ENCODE data around the gene ADH7. TPM values are rescaled to one million over a fixed set of nuclear protein-coding genes. Genes with fewer than 3 reads are reported as not detected.

Gene ADH7
- total and polyA plus RNA-seq, 2 of the 13 experiments (the other 11 are each of a cell fraction or from before 2014, with no cell fraction given), result not detected

DNA sequence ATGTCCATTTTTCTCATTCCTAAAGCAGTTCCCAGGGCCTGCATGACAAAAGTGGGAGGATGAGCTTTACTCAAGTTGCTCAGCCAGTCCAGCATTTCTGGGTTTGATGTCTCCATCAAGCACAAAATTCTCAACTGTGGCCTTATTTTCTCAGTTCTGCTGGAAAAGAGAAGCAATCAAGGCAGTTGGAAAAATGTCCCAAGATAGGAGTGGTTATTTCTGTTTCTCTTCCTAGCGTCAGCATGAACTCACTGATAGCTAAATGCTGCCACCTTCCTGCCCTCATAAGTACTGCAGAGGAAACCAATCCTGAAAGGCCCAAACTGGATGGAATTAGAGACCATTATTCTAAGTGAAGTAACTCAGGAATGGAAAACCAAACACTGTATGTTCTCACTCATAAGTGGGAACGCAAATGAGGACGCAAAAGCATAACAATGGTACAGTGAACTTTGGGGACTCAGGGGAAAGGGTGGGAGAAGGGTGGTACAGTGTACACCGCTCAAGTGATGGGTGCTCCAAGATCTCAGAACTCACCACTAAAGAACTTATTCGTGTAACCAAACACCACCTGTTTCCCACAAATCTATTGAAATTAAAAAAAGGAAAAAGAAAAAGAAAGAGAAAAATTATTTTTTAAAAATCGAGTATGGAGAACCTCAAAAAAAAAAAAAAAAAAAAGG, 29.6 kb downstream of the ADH7 start (continued):
- TF ChIP-seq SNRNP70 (IDR thresholded peaks at IDR 0.05; ENCODE audit: low read depth, low read length) (no peak), SALL2 (CRISPR knock-in tag; IDR thresholded peaks at IDR 0.05) (0 out of 2 replicates have a peak, but pooled peaks have one; percentile 55), KDM1A (CRISPR knock-in tag; IDR thresholded peaks at IDR 0.05) (no peak), PHB2 (IDR thresholded peaks at IDR 0.05; ENCODE audit: partially characterized antibody) (no peak), HNRNPK (IDR thresholded peaks at IDR 0.05; ENCODE audit: low read depth, low read length, poor library complexity, severe bottlenecking) (no peak), ZNF430 (CRISPR knock-in tag; IDR thresholded peaks at IDR 0.05) (0 out of 2 replicates have a peak, but pooled peaks have one; percentile 31), ZNF598 (CRISPR knock-in tag; IDR thresholded peaks at IDR 0.05; ENCODE audit: borderline replicate concordance) (no peak), ZNF619 (CRISPR knock-in tag; IDR thresholded peaks at IDR 0.05) (no peak), NONO (IDR thresholded peaks at IDR 0.05) (no peak), NONO (CRISPR knock-in tag; conservative IDR thresholded peaks at IDR 0.05) (no peak), RFX5 (IDR thresholded peaks at IDR 0.05; ENCODE audit: low read depth, low read length) (no peak), MIXL1 (CRISPR knock-in tag; IDR thresholded peaks at IDR 0.05) (peak; percentile 69; the same call in 1 of the 2 replicates), MED1 (CRISPR knock-in tag; IDR thresholded peaks at IDR 0.05) (peak; percentile 54), CCAR2 (optimal IDR thresholded peaks at IDR 0.05; ENCODE audit: low read depth, low read length) (no peak), SOX13 (IDR thresholded peaks at IDR 0.05) (no peak), SOX13 (CRISPR knock-in tag; conservative IDR thresholded peaks at IDR 0.05 in 1 of 2, IDR thresholded peaks at IDR 0.05 in 1 of 2) (0 out of 4 replicates have a peak, but pooled peaks of 1 of the 2 experiments have one; percentile 18), GZF1 (CRISPR knock-in tag; IDR thresholded peaks at IDR 0.05) (no peak), TSC22D2 (CRISPR knock-in tag; IDR thresholded peaks at IDR 0.05; ENCODE audit: borderline replicate concordance) (0 out of 2 replicates have a peak, but pooled peaks have one; percentile 35)
- TF ChIP-seq, protein P1, sequence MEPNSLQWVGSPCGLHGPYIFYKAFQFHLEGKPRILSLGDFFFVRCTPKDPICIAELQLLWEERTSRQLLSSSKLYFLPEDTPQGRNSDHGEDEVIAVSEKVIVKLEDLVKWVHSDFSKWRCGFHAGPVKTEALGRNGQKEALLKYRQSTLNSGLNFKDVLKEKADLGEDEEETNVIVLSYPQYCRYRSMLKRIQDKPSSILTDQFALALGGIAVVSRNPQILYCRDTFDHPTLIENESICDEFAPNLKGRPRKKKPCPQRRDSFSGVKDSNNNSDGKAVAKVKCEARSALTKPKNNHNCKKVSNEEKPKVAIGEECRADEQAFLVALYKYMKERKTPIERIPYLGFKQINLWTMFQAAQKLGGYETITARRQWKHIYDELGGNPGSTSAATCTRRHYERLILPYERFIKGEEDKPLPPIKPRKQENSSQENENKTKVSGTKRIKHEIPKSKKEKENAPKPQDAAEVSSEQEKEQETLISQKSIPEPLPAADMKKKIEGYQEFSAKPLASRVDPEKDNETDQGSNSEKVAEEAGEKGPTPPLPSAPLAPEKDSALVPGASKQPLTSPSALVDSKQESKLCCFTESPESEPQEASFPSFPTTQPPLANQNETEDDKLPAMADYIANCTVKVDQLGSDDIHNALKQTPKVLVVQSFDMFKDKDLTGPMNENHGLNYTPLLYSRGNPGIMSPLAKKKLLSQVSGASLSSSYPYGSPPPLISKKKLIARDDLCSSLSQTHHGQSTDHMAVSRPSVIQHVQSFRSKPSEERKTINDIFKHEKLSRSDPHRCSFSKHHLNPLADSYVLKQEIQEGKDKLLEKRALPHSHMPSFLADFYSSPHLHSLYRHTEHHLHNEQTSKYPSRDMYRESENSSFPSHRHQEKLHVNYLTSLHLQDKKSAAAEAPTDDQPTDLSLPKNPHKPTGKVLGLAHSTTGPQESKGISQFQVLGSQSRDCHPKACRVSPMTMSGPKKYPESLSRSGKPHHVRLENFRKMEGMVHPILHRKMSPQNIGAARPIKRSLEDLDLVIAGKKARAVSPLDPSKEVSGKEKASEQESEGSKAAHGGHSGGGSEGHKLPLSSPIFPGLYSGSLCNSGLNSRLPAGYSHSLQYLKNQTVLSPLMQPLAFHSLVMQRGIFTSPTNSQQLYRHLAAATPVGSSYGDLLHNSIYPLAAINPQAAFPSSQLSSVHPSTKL (CRISPR knock-in tag; IDR thresholded peaks at IDR 0.05), result peak; percentile 76
- TF ChIP-seq, protein P2, sequence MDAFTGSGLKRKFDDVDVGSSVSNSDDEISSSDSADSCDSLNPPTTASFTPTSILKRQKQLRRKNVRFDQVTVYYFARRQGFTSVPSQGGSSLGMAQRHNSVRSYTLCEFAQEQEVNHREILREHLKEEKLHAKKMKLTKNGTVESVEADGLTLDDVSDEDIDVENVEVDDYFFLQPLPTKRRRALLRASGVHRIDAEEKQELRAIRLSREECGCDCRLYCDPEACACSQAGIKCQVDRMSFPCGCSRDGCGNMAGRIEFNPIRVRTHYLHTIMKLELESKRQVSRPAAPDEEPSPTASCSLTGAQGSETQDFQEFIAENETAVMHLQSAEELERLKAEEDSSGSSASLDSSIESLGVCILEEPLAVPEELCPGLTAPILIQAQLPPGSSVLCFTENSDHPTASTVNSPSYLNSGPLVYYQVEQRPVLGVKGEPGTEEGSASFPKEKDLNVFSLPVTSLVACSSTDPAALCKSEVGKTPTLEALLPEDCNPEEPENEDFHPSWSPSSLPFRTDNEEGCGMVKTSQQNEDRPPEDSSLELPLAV (CRISPR knock-in tag; conservative IDR thresholded peaks at IDR 0.05; ENCODE audit: low read depth), result no peak
- TF ChIP-seq, protein P3, sequence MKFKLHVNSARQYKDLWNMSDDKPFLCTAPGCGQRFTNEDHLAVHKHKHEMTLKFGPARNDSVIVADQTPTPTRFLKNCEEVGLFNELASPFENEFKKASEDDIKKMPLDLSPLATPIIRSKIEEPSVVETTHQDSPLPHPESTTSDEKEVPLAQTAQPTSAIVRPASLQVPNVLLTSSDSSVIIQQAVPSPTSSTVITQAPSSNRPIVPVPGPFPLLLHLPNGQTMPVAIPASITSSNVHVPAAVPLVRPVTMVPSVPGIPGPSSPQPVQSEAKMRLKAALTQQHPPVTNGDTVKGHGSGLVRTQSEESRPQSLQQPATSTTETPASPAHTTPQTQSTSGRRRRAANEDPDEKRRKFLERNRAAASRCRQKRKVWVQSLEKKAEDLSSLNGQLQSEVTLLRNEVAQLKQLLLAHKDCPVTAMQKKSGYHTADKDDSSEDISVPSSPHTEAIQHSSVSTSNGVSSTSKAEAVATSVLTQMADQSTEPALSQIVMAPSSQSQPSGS (CRISPR knock-in tag; IDR thresholded peaks at IDR 0.05), result no peak
- TF ChIP-seq, protein P4, sequence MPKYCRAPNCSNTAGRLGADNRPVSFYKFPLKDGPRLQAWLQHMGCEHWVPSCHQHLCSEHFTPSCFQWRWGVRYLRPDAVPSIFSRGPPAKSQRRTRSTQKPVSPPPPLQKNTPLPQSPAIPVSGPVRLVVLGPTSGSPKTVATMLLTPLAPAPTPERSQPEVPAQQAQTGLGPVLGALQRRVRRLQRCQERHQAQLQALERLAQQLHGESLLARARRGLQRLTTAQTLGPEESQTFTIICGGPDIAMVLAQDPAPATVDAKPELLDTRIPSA (CRISPR knock-in tag; IDR thresholded peaks at IDR 0.05; ENCODE audit: borderline replicate concordance), result no peak
- TF ChIP-seq, protein P5, sequence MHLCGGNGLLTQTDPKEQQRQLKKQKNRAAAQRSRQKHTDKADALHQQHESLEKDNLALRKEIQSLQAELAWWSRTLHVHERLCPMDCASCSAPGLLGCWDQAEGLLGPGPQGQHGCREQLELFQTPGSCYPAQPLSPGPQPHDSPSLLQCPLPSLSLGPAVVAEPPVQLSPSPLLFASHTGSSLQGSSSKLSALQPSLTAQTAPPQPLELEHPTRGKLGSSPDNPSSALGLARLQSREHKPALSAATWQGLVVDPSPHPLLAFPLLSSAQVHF (CRISPR knock-in tag; IDR thresholded peaks at IDR 0.05), result no peak

Measured in HepG2 (cell line).